ENCODE results near the gene ALG1.

The ALG1 gene

DNA sequence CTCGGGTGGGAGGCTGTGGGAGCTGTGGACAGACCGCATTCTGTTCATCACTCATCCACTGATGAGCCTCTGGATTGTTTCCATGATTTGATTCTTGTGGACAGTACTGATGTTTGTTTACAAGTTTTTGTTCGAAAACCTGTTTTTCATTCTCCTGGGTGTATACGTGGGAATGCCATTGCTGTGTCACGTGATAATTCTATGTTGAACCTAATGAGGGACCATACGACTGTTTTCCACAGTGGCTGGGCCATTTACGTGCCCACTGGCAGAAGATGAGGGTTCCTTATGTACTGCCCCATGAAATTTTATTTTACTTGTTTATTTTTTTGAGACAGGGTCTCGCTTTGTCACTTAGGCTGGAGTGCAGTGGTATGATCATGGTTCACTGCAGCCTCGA is 2.6 kb upstream of the ALG1 start:
- no peak for DNase-seq (ENCODE audit: low read depth in 1 of 2, low spot score in 1 of 2)
- Histone ChIP-seq H3K4me3 (replicated peaks; ENCODE audit: insufficient read depth, low read length) (no peak overlapping the region), H3K27me3 (ENCODE audit: insufficient read depth, poor library complexity, severe bottlenecking) (no peaks in the 10 kb centered on the region), H3K27ac (replicated peaks) (no peak overlapping the region)
- TF ChIP-seq, protein P1, sequence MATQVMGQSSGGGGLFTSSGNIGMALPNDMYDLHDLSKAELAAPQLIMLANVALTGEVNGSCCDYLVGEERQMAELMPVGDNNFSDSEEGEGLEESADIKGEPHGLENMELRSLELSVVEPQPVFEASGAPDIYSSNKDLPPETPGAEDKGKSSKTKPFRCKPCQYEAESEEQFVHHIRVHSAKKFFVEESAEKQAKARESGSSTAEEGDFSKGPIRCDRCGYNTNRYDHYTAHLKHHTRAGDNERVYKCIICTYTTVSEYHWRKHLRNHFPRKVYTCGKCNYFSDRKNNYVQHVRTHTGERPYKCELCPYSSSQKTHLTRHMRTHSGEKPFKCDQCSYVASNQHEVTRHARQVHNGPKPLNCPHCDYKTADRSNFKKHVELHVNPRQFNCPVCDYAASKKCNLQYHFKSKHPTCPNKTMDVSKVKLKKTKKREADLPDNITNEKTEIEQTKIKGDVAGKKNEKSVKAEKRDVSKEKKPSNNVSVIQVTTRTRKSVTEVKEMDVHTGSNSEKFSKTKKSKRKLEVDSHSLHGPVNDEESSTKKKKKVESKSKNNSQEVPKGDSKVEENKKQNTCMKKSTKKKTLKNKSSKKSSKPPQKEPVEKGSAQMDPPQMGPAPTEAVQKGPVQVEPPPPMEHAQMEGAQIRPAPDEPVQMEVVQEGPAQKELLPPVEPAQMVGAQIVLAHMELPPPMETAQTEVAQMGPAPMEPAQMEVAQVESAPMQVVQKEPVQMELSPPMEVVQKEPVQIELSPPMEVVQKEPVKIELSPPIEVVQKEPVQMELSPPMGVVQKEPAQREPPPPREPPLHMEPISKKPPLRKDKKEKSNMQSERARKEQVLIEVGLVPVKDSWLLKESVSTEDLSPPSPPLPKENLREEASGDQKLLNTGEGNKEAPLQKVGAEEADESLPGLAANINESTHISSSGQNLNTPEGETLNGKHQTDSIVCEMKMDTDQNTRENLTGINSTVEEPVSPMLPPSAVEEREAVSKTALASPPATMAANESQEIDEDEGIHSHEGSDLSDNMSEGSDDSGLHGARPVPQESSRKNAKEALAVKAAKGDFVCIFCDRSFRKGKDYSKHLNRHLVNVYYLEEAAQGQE (IDR thresholded peaks at IDR 0.05; ENCODE audit: insufficient replicate concordance, low read depth), result no peak
- no peak for TF ChIP-seq SPI1 (IDR thresholded peaks at IDR 0.05; ENCODE audit: borderline replicate concordance, low read depth)
- no peak for TF ChIP-seq POLR2AphosphoS5 (IDR thresholded peaks at IDR 0.05; ENCODE audit: low read depth)
- TF ChIP-seq, protein P2, sequence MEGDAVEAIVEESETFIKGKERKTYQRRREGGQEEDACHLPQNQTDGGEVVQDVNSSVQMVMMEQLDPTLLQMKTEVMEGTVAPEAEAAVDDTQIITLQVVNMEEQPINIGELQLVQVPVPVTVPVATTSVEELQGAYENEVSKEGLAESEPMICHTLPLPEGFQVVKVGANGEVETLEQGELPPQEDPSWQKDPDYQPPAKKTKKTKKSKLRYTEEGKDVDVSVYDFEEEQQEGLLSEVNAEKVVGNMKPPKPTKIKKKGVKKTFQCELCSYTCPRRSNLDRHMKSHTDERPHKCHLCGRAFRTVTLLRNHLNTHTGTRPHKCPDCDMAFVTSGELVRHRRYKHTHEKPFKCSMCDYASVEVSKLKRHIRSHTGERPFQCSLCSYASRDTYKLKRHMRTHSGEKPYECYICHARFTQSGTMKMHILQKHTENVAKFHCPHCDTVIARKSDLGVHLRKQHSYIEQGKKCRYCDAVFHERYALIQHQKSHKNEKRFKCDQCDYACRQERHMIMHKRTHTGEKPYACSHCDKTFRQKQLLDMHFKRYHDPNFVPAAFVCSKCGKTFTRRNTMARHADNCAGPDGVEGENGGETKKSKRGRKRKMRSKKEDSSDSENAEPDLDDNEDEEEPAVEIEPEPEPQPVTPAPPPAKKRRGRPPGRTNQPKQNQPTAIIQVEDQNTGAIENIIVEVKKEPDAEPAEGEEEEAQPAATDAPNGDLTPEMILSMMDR (IDR thresholded peaks at IDR 0.05; ENCODE audit: insufficient read depth, low read length), result no peak
- TF ChIP-seq GABPA (IDR thresholded peaks at IDR 0.05; ENCODE audit: low read depth), result no peak

DNA sequence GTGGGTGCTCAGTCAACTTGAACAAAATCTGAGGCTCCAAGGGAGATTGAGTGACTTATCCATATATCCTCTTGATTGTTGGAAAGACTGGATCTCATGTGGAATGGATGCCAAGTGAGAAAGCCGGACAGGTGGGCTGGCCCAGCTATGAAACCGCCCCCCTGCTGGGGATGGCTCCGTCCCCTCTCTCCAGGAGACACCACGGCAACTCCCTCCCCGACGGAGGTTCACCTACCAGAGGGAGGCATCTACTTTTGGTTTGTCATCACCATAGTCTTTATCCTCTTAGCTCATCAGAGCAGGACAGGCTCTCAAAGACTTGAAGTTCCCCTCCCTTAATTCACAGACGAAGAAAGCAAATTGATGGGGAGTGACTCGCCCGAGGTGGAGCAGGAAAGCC is 1.8 kb upstream of the ALG1 start:
- no peak overlapping the region for H3K27ac ChIP-seq (replicated peaks)
- TF ChIP-seq POLR2AphosphoS5 (IDR thresholded peaks at IDR 0.05; ENCODE audit: low read depth) (no peak), SPI1 (IDR thresholded peaks at IDR 0.05; ENCODE audit: borderline replicate concordance, low read depth) (no peak), GABPA (IDR thresholded peaks at IDR 0.05; ENCODE audit: low read depth) (no peak)
- TF ChIP-seq, protein P2 (IDR thresholded peaks at IDR 0.05; ENCODE audit: insufficient read depth, low read length), result no peak
- TF ChIP-seq, protein P1 (IDR thresholded peaks at IDR 0.05; ENCODE audit: insufficient replicate concordance, low read depth), result no peak

DNA sequence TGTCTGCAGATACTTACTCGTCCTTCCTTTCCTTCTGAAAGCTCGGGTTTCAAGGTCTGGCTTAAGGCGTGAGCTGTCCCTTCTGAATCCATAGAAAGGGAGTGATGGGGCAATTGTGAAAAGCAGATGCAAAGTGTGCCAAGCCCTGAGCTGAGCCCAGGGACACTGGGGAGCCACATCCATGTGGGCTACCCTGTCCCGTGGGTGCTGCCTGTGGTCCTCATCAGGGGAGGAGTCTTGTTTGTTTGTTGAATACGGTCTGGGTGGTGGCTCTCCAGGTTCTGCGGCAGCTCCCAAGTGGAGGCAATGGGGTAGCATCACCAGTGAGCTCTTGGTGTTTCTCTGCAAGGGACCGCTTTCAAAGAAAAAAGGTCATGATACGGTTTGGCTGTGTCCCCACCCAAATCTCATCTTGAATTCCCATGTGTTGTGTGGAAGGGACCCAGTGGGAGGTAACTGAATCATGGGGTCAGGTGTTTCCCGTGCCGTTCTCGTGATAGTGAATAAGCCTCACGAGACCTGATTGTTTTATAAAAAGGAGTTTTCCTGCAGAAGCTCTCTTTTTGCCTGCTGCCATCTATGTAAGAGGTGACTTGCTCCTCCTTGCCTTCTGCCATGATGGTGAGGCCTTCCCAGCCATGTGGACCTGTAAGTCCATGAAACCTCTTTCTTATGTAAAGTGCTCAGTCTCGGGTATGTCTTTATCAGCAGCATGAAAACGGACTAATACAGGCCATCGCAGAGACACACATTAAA is 1.0 kb upstream of the ALG1 start:
- Histone ChIP-seq H3K27me3 (ENCODE audit: insufficient read depth, poor library complexity, severe bottlenecking) (no peaks in the 10 kb centered on the region), H3K4me3 (replicated peaks; ENCODE audit: insufficient read depth, low read length) (no peak overlapping the region), H3K27ac (replicated peaks) (no peak overlapping the region)
- DNase-seq (ENCODE audit: low read depth in 1 of 2, low spot score in 1 of 2), result no peak
- TF ChIP-seq GABPA (IDR thresholded peaks at IDR 0.05; ENCODE audit: low read depth) (no peak), SPI1 (IDR thresholded peaks at IDR 0.05; ENCODE audit: borderline replicate concordance, low read depth) (no peak), POLR2AphosphoS5 (IDR thresholded peaks at IDR 0.05; ENCODE audit: low read depth) (no peak)
- TF ChIP-seq, protein P1 (IDR thresholded peaks at IDR 0.05; ENCODE audit: insufficient replicate concordance, low read depth), result no peak
- TF ChIP-seq, protein P2 (IDR thresholded peaks at IDR 0.05; ENCODE audit: insufficient read depth, low read length), result no peak

More for the DNA sequence above, 1.8 kb upstream of the ALG1 start:
- H3K4me3 ChIP-seq (replicated peaks; ENCODE audit: insufficient read depth, low read length), result no peak overlapping the region
- DNase-seq (ENCODE audit: low read depth in 1 of 2, low spot score in 1 of 2), result no peak
- no peaks in the 10 kb centered on the region for H3K27me3 ChIP-seq (ENCODE audit: insufficient read depth, poor library complexity, severe bottlenecking)

Data from HL-60 (cell line).